Prostate gland (tissue), 2 donors: ENCODE results near the gene SH2D1A. TPM values are rescaled to one million over a fixed set of nuclear protein-coding genes. Genes with fewer than 3 reads are reported as not detected.

Experiments used
- DNase-seq: peaks from one replicate; pipeline ENCODE4 v3.0.0-alpha.2; 2019; ENCODE audit warnings: low spot score
- H3K27ac ChIP-seq, 2 donors: fragments of 200-600 bp; sonication (generic); 2 replicates each; pipeline ENCODE4 v1.5.1; 2017 to 2019
- H3K27me3 ChIP-seq: fragments of 200-600 bp; sonication (generic); replicated peaks from 2 replicates; pipeline ENCODE4 v1.5.1; 2019; ENCODE audit not compliant: insufficient read depth
- H3K36me3 ChIP-seq, 2 donors: fragments of 200-600 bp; sonication (generic); 1 replicate in 1 of 2; 2 replicates in 1 of 2; pipeline versions ENCODE4 v1.5.1 to v1.8.1; 2017 to 2019
- H3K4me1 ChIP-seq: fragments of 200-600 bp; sonication (generic); replicated peaks from 2 replicates; pipeline ENCODE4 v1.5.1; 2019
- H3K4me3 ChIP-seq, 2 donors: fragments of 200-600 bp; sonication (generic); 2 replicates each; pipeline ENCODE4 v1.5.1; 2017 to 2019
- H3K9me3 ChIP-seq: fragments of 200-600 bp; sonication (generic); 2 replicates; pipeline ENCODE4 v1.5.1; 2017
- POLR2A ChIP-seq: fragments of 450-650 bp; IDR thresholded peaks from one replicate; pipeline ENCODE4 v1.6.1; 2016; ENCODE audit warnings: antibody characterized with exemption, mild to moderate bottlenecking
- POLR2AphosphoS5 ChIP-seq: sonication (generic); formaldehyde crosslinking; IDR thresholded peaks from one replicate; pipeline ENCODE4 v1.6.1; 2017; ENCODE audit warnings: antibody characterized with exemption
- WGBS: methylation state at CpG from one replicate; pipeline ENCODE4 v1.1.5; 2018; 5-methylcytosine and 5-hydroxymethylcytosine counted together
- intact Hi-C: fragments of 100-400 bp; cut with DNase I; formaldehyde crosslinking; loops from one replicate; pipeline ENCODE4 v1.14.2; 2022
- total RNA-seq, 2 donors: library from RNA; depleted of rRNA; stranded (reverse); fragments of >200 nt; gene quantifications; one replicate each; pipeline ENCODE4 v1.1.0, GENCODE V29; 2016
- TF ChIP-seq, protein P1 (sequence below), 4 experiments: fragments of 200-600 bp in 2 of 4; fragments of 450-650 bp in 2 of 4; sonication (generic) in 2 of 4; IDR thresholded peaks; 1 replicate in 3 of 4; 2 replicates in 1 of 4; pipeline ENCODE4 v1.5.1; 2016 to 2019; ENCODE audit warnings: antibody characterized with exemption in 4 of 4, mild to moderate bottlenecking in 2 of 4, moderate library complexity in 2 of 4

Gene SH2D1A
- total RNA-seq, 2 donors from 2014 or later = 0.09 TPM; not detected in 1

DNA sequence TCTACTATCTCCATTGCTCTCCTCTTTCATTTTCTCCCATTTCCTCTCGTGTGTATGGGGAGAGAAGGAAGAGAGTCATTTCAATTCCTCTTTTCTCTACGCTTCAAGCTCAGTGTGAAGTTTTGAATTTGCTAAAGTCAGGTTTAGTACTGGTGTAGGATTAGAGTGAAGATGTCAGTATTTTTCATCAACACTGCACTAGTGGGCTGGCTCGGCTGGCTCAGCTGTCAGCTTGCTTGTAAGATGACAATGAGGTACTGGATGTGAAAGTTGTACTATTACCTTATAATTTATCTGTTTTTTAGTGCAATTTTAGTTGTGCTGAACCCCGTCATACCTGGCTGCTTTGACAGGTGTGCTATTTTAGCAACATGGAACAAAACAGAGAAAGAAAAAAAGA is 2.1 kb upstream of the SH2D1A start:
- no peak overlapping the region for H3K27ac ChIP-seq
- H3K27me3 ChIP-seq = no peaks in the 10 kb centered on the region
- intact Hi-C loops = no loop called here
- H3K4me1 ChIP-seq = no peaks in the 10 kb centered on the region
- TF ChIP-seq POLR2AphosphoS5 (no peak), POLR2A (no peak)
- TF ChIP-seq, protein P1, sequence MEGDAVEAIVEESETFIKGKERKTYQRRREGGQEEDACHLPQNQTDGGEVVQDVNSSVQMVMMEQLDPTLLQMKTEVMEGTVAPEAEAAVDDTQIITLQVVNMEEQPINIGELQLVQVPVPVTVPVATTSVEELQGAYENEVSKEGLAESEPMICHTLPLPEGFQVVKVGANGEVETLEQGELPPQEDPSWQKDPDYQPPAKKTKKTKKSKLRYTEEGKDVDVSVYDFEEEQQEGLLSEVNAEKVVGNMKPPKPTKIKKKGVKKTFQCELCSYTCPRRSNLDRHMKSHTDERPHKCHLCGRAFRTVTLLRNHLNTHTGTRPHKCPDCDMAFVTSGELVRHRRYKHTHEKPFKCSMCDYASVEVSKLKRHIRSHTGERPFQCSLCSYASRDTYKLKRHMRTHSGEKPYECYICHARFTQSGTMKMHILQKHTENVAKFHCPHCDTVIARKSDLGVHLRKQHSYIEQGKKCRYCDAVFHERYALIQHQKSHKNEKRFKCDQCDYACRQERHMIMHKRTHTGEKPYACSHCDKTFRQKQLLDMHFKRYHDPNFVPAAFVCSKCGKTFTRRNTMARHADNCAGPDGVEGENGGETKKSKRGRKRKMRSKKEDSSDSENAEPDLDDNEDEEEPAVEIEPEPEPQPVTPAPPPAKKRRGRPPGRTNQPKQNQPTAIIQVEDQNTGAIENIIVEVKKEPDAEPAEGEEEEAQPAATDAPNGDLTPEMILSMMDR (IDR thresholded peaks at IDR 0.05) = no peak
- H3K36me3 ChIP-seq = no peaks in the 10 kb centered on the region
- DNase-seq = no peak
- no peaks in the 10 kb centered on the region for H3K9me3 ChIP-seq
- no peak overlapping the region for H3K4me3 ChIP-seq
- 89% methylated on average over 4 of the region's 4 CpGs for WGBS

DNA sequence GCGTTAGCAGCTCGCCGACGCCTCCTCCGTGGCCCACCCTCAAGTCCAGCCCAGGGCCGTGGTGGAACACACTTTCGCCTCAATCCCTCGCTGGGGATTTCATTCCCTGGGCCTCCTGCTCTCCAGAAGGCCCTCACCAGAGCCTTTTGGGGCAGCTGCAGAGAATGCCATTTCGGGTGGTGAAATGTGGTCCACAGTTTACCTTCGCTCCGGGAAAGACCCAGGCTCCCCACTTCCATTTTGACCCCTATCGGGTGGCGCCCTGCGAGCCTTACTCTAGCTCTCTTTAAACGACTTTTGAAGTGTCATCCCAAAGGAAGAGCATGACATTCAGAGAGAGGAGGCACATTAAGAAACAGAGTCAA is 496 bp downstream of the SH2D1A start:
- no peak for DNase-seq
- Histone ChIP-seq H3K9me3 (no peaks in the 10 kb centered on the region), H3K27ac (no peak overlapping the region), H3K27me3 (no peaks in the 10 kb centered on the region), H3K4me3 (no peak overlapping the region), H3K36me3 (no peaks in the 10 kb centered on the region), H3K4me1 (no peaks in the 10 kb centered on the region)
- intact Hi-C loops = no loop called here
- no peak for TF ChIP-seq POLR2A
- TF ChIP-seq, protein P1 (IDR thresholded peaks at IDR 0.05) = no peak
- TF ChIP-seq POLR2AphosphoS5 = no peak
- WGBS = 98% methylated on average over 6 of the region's 15 CpGs

DNA sequence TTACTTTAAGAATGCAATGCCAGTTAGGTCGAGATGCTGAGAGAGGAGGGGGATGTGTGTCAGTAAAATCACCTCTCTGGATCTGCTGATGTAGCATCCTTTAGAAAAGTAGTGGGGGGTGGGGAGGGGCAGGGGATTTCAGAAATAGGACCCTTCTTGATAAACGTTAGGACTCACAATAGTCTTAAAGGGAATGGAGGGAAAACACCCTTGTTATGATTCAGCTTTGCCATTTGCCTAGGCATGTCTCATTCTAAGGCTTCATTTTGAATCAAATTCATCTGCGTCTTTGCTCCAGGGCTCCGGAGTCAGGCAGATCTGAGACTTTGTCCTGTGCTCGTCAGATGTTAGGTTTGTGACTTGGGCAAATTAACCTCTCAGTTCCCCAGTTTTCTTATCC is 879 bp downstream of the SH2D1A start:
- Histone ChIP-seq H3K27me3 (no peaks in the 10 kb centered on the region), H3K36me3 (no peaks in the 10 kb centered on the region), H3K9me3 (no peaks in the 10 kb centered on the region), H3K4me3 (no peak overlapping the region), H3K4me1 (no peaks in the 10 kb centered on the region), H3K27ac (no peak overlapping the region)
- 34% methylated on average over 5 of the region's 5 CpGs for WGBS
- intact Hi-C loops = no loop called here
- TF ChIP-seq POLR2AphosphoS5 (no peak), POLR2A (no peak)
- TF ChIP-seq, protein P1 (IDR thresholded peaks at IDR 0.05) = no peak
- DNase-seq = no peak

DNA sequence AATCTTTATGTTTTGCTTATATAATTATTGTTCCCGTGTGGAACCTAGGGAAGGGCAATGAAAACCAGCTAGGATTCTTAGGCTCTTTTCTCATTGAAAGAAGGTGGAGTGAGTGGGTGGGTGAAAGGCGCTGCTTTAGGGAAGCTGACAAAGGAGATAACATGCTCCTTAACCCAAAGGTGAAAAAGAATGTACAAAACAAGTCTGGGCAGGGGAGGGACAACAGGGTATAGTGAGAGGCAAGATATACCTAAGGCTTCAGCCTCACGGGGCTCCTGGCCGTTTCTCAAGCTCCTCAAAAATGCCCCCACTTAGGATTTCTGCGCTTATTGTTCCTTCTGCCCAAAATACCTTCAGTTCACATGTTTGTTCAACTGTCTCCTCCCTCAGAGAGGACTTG is 1.8 kb downstream of the SH2D1A start:
- 50% methylated on average over 5 of the region's 5 CpGs for WGBS

DNA sequence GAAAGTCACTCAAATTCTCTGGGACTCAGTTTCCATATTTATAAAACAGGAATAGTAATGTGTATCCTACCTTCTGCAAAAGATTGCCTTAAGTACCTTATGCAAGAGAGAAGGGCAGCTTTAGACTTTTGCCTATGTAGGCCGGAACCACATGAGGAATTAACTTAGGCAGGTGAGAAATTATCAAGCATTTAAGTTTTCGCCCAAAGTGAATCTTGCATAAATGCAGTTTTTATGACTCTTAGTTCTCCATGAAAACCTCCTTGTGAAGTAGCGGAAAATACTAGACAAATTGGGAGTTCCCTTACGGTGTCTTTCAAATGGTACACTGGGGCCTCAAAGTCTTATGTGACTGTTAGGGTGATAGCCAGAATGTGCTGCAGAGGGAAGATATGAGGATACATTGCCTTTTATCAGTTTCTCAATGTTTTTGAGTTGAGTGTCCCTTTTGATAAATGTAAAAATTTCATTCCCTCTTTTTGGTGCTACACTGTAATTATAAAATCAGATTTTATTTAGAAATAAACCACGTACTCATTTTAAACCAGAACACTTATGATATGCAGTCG is 2.6 kb downstream of the SH2D1A start:
- no peaks in the 10 kb centered on the region for H3K36me3 ChIP-seq

More for the DNA sequence above, 1.8 kb downstream of the SH2D1A start:
- intact Hi-C loops = no loop called here
- Histone ChIP-seq H3K36me3 (no peaks in the 10 kb centered on the region), H3K27ac (no peak overlapping the region), H3K9me3 (no peaks in the 10 kb centered on the region), H3K4me3 (no peak overlapping the region), H3K27me3 (no peaks in the 10 kb centered on the region), H3K4me1 (no peaks in the 10 kb centered on the region)
- no peak for TF ChIP-seq POLR2A
- TF ChIP-seq, protein P1 (IDR thresholded peaks at IDR 0.05) = no peak
- TF ChIP-seq POLR2AphosphoS5 = no peak
- DNase-seq = no peak

More for the DNA sequence above, 2.6 kb downstream of the SH2D1A start:
- WGBS = 95% methylated on average over 6 of the region's 6 CpGs
- intact Hi-C loops = no loop called here
- TF ChIP-seq, protein P1 (IDR thresholded peaks at IDR 0.05) = no peak
- no peak for TF ChIP-seq POLR2A
- no peak for TF ChIP-seq POLR2AphosphoS5
- no peak for DNase-seq
- no peaks in the 10 kb centered on the region for H3K9me3 ChIP-seq
- H3K4me1 ChIP-seq = no peaks in the 10 kb centered on the region
- no peaks in the 10 kb centered on the region for H3K27me3 ChIP-seq
- no peak overlapping the region for H3K27ac ChIP-seq
- no peak overlapping the region for H3K4me3 ChIP-seq
